Muscle of leg (tissue), 11 donors: ENCODE measurements around the gene RBBP8NL. TPM values are rescaled to one million over a fixed set of nuclear protein-coding genes. Genes with fewer than 3 reads are reported as not detected.

ENCODE experiments used
- DNase-seq: peaks from one replicate; pipeline ENCODE4 v3.0.0; 2013
- H3K27ac ChIP-seq: one replicate; pipeline ENCODE4 v1.5.1; 2013; ENCODE audit warnings: mild to moderate bottlenecking, low read length, control low read depth
- H3K27me3 ChIP-seq: one replicate; pipeline ENCODE4 v1.6.1; 2013; ENCODE audit warnings: low read length; ENCODE audit not compliant: control insufficient read depth, insufficient read depth
- H3K36me3 ChIP-seq: one replicate; pipeline ENCODE4 v1.6.1; 2013; ENCODE audit warnings: low read length; ENCODE audit not compliant: control insufficient read depth, insufficient read depth
- H3K4me1 ChIP-seq: one replicate; pipeline ENCODE4 v1.6.1; 2013; ENCODE audit warnings: low read length; ENCODE audit not compliant: control insufficient read depth, insufficient read depth
- H3K4me3 ChIP-seq: one replicate; pipeline ENCODE4 v1.5.1; 2013; ENCODE audit warnings: low read length, control low read depth
- H3K9me3 ChIP-seq: replicated peaks from 2 replicates; pipeline ENCODE4 v1.6.1; 2013; ENCODE audit warnings: low read depth, low read length; ENCODE audit not compliant: control insufficient read depth
- WGBS: methylation state at CpG from one replicate; pipeline ENCODE4 v1.1.5; 2013; ENCODE audit warnings: missing lambda C conversion rate; ENCODE audit not compliant: insufficient coverage; 5-methylcytosine and 5-hydroxymethylcytosine counted together
- polyA plus RNA-seq, 8 donors: library from polyadenylated mRNA; unstranded; fragments of 120-200 nt; gene quantifications; one replicate each; pipeline versions ENCODE4 v1.2.1 to v1.2.3, GENCODE V29; 2013; ENCODE audit warnings: inconsistent platforms in 1 of 8, low replicate concordance in 1 of 8; ENCODE audit not compliant: insufficient read length in 8 of 8, insufficient read depth in 1 of 8
- total RNA-seq: library from RNA; stranded (reverse); fragments of 120-200 nt; gene quantifications from one replicate; pipeline ENCODE4 v1.2.4, GENCODE V29; 2013

RBBP8NL gene
- total and polyA plus RNA-seq, 9 donors: 0.04 to 0.68 (median 0.11) TPM; not detected in 4

DNA sequence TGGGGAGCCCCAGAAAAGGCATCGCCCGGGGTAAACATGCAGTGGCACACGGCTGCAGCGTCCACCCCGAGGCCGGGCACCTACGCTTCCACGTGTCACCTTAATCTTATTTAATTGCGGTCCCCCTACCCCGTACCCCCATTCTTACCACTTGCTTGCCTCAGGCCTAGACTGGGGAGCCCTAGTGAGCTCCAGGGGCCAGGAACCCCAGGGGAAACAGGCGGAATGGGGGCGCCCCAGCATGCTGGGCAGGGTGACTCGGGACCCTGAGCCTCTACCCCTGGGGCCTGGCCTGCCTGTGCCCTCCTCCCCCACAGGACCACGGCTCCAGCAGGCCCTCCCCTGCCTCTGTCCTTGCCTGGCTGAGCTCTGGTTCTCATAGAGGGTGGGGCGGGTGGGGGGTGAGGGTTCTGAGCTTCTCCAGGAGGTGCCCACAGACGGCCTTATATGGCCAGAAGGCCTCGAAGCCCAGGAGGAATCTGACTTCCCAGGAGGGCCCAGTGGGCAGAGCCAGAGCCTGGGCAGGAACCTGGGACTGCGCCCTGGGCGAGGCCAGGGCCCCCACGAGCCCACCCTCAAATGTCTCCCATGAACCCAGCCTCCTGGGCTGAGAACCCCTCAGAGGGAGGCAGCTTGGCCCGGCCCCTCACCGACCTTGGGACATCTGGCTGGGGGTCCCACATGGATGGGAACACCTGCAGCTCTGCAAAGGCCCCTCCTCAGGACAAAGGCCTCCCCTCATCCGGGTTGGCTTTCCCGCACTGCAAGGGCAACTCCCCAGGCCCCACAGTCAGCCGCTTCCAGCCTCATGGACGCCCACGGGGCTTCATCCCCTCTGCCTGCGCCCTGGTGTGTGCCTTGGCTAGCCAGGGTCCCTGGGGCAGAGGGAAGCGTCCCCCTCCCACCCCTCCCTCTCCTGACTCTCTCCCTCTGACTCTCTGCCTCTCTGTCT, 55.0 kb downstream of the RBBP8NL start:
- peaks cover 78% of the 10 kb centered on the region for H3K4me1 ChIP-seq
- no peak overlapping the region for H3K27ac ChIP-seq
- H3K36me3 ChIP-seq: no peaks in the 10 kb centered on the region
- no peak for DNase-seq
- H3K4me3 ChIP-seq: no peak overlapping the region
- H3K27me3 ChIP-seq: peaks cover 17% of the 10 kb centered on the region
- WGBS: 74% methylated on average over 27 of the region's 29 CpGs
- H3K9me3 ChIP-seq: no peaks in the 10 kb centered on the region

DNA sequence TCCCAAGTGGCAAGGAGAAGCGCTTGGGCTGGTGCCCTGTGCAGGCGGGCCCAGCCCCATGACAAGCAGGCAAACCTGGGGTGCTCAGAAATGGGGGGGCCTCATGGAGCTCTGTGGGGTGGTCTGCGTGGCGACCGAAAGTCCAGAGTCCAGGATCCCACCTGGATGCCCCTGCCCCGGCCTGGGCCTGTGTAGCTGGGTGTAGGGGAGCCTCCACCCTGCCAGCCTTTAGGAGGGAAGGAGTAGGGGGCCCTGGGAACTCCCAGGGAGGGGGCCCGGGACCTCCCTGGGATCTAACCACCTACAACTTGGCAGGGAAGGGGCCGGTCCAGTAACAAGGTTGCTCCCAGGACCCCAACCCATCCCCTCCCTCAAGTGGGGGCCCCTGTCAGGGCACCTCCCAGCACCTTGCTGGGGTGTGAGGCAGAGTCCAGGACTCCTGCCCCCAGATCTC, 55.7 kb downstream of the RBBP8NL start:
- WGBS: 80% methylated on average over 1 of the region's 8 CpGs
- DNase-seq: no peak
- Histone ChIP-seq H3K9me3 (no peaks in the 10 kb centered on the region), H3K27me3 (peaks cover 17% of the 10 kb centered on the region), H3K36me3 (no peaks in the 10 kb centered on the region), H3K4me3 (no peak overlapping the region), H3K4me1 (peaks cover 72% of the 10 kb centered on the region), H3K27ac (no peak overlapping the region)

DNA sequence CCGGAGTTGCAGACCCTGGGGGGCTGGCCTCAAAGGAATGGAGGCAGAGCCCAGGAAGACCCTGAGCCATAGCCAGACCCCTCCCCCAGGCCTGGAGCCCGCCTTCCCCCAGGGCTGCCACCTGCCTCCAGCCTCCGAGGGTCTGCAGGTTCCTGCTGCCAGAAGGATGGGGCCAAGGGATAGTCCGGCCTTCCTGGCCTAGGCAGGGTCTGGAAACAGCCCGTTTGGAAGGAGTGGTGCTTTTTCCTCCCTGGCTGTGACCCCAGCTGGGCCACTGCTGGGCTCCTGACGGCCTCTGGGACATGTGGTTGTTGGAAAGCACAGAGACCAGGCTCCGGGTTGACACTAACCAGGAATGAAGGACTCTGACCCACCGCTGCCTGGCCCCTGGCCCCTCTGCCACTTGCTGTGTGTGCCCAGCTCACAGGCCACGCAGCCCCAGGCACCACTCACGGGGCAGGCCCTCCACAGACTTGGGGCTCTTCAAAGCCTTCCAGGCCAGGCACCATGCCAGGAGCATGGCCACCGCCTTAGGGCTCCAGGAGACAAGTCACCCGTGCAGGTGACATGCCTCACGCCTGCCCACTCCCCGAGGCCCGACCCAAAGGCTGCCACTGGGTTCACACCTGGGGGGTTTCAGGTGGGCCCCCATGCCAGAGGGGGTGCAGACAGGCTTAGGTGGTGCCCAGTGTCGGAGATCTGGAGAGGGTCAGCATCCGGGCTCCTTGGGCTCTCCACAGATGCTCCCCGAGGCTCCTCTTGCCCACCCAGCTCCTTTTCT, 56.3 kb downstream of the RBBP8NL start:
- Histone ChIP-seq H3K4me3 (no peak overlapping the region), H3K27me3 (peaks cover 19% of the 10 kb centered on the region), H3K9me3 (no peaks in the 10 kb centered on the region), H3K27ac (no peak overlapping the region), H3K4me1 (peaks cover 72% of the 10 kb centered on the region), H3K36me3 (no peaks in the 10 kb centered on the region)
- 60% methylated on average over 15 of the region's 18 CpGs for WGBS
- no peak for DNase-seq

DNA sequence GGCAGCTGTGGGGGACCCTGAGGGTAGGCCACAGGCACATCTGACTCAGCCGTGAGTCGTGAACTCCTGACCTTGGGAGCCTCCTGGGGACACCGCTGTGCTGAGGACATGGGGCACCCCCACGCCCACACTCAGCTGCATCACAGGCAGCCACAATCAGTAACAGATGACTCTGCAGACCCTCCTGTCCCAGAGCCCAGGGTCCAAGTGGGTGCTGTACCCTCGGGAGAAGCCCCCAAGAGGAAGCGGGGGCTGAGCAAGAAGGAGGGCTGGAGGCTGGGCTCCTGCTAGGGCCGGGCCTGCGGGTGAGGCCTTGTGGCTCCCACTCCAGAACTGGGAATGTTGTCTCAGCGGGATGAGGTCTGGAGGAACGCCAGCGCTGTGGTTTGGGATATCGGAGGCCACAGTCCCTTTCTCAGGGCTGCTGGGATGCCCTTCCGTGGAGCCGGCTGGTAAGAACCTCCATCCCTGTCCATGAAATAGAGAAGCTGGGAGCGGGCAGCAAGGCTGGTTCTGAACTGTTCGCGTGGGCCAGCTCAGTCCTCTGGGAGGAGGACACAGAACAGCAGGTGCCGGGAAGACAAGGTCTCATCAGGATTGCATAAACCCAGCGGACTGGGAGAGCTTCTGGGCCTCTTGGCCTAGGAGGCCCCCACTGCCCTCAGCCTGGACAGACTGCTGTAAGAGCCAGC, 57.1 kb downstream of the RBBP8NL start:
- H3K27me3 ChIP-seq: peaks cover 22% of the 10 kb centered on the region

DNA sequence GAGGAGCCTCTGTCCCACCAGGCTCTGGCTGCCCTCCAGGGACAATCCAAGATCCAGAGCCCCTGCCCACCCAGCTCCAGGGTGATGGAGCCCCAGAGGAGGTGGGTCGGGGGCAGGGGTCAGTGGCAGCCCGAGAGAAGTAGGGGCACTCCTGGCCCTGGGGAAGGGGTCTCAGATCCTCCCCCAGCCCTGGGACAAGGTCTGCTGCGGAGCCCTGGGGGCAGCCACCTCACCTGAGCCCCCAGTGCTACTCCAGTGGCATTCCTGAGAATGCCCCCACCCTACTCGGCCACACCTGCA, 57.6 kb downstream of the RBBP8NL start:
- Histone ChIP-seq H3K27me3 (peaks cover 22% of the 10 kb centered on the region), H3K9me3 (no peaks in the 10 kb centered on the region), H3K4me3 (no peak overlapping the region), H3K36me3 (no peaks in the 10 kb centered on the region), H3K4me1 (peaks cover 72% of the 10 kb centered on the region), H3K27ac (no peak overlapping the region)
- no peak for DNase-seq
- WGBS: 34% methylated on average over 3 of the region's 4 CpGs

More for the DNA sequence above, 57.1 kb downstream of the RBBP8NL start:
- Histone ChIP-seq H3K36me3 (no peaks in the 10 kb centered on the region), H3K9me3 (no peaks in the 10 kb centered on the region), H3K4me1 (peaks cover 72% of the 10 kb centered on the region), H3K4me3 (no peak overlapping the region), H3K27ac (peak overlapping the region; percentile 17)
- WGBS: 49% methylated on average over 15 of the region's 19 CpGs
- DNase-seq: no peak

DNA sequence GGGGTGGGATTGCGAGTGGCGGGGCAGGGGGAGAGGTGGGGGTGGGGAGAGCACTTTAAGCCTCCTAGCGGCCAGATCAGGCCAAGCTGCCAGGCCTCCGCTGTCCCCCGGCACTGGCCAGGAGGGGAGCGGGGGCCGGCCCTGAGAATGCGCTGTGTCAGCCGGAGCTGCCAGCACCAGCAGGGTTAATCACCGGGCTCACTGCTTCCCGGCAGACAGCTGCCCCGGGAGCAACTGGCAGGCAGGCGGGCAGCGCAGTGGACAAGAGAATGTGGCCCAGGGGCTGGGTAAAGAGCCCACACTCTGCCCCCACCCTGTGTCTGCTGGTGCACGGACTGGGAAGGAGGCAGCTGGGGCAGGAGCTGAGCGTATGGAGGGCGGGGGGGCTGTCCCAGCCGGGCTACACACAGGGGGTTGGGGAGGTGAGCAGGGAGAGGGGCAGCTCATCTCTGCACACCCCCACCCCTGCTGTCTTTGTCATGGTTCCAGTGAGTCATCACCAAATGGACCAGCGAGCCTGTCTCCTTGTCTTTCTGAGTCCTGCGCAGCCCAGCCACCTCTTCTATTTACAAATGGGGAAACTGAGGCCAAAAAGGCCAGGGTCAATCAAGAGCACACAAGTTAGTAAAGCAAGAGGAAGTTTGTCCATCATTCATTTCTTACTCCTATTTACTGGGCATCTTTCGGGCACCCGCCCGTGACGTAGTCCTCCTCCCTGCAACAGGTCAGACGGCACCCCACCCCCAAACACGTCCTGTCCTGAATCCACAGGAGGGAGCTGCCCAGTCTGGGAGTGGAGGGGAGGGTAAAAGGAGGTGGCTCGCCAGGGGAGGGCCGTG, 58.1 kb downstream of the RBBP8NL start:
- H3K4me1 ChIP-seq: peaks cover 72% of the 10 kb centered on the region
- H3K36me3 ChIP-seq: no peaks in the 10 kb centered on the region
- no peaks in the 10 kb centered on the region for H3K9me3 ChIP-seq
- H3K4me3 ChIP-seq: peak overlapping the region; percentile 19
- peak overlapping the region; percentile 81 for H3K27ac ChIP-seq
- peak; percentile 87 for DNase-seq
- H3K27me3 ChIP-seq: peaks cover 22% of the 10 kb centered on the region
- WGBS: 4% methylated on average over 16 of the region's 28 CpGs

DNA sequence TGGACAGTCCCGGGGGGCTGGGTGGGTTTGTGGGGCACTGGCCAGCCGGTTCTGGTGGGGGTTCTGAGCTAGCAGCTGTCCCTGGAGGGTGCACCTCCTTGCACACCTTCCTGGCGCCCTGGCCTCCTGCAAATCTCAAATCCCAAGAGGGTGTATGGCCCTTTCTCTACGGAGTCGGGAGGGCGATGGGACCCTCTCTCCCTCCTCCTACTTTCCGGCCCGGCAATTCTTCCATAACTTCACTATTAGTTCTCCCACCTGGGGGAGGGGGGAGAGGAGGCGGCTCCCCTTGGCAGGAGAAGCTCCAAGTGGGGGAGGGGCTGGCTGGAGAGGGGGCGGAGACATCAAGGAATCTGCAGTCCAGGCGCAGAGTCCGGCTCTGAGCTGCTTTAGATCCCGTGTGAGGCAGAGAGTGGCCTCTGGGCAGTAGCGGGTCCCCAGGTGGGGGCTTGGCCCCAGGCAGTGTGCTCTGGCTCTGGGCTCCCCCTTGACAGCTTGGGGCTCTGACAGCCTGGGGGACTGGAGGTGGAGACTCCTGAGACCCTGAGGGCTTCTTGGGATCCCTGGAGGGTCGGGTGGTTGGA, 58.9 kb downstream of the RBBP8NL start:
- WGBS: 0% methylated on average over 7 of the region's 15 CpGs
- H3K27me3 ChIP-seq: peaks cover 22% of the 10 kb centered on the region
- no peaks in the 10 kb centered on the region for H3K9me3 ChIP-seq
- no peak for DNase-seq
- H3K4me3 ChIP-seq: peak overlapping the region; percentile 19
- H3K36me3 ChIP-seq: no peaks in the 10 kb centered on the region
- peak overlapping the region; percentile 81 for H3K27ac ChIP-seq
- H3K4me1 ChIP-seq: peaks cover 76% of the 10 kb centered on the region

DNA sequence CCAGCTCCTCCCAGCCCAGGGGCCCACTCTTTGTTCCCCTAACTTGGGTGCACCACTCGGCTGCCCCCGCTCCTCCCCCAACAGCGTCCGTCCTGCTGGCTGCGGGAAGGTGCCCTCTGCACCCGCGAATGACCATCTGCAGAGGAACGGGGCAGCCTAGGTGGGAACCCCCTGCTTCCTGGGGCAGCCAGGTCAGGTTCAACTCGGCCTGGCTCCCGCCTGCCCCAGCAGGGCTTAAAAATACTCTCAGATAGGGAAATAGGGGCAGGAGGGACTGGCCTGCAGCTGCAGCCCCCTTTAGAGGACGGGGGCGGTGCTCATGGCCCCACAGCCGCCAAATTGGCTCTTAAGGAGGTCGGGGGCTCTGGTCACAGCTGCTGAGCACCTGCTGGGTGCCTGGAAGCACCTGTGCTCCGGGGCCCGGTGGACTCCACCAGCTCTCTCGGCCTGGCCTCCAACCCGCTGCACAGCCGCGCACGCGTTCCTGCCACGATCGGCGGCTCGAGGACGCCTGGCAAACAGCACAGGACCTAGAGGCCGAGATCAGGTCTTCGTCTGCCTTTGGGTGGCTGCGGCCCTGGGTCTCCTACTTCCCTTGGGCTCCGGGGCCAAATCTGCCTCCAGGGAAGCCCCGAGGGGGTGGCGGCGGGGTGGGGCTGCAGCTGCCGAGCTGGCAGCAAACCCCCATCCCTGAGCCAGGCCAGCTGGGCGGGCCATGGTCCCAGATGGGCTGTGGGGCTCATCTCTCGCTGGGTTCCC, 59.5 kb downstream of the RBBP8NL start:
- peak; percentile 68 for DNase-seq
- Histone ChIP-seq H3K9me3 (no peaks in the 10 kb centered on the region), H3K4me3 (peak overlapping the region; percentile 30), H3K27ac (peak overlapping the region; percentile 81), H3K4me1 (peaks cover 83% of the 10 kb centered on the region), H3K36me3 (no peaks in the 10 kb centered on the region), H3K27me3 (peaks cover 22% of the 10 kb centered on the region)
- WGBS: under 1% methylated on average over 37 of the region's 37 CpGs
